CD14-positive monocyte (primary cell): Measurements from ENCODE around the gene HECTD4. TPM values are rescaled to one million over a fixed set of nuclear protein-coding genes. Genes with fewer than 3 reads are reported as not detected.
A peak's percentile ranks its signal among the peaks of the same experiment; 100 is the strongest.

Source experiments
- DNase-seq, 3 donors: peaks; one replicate each; pipeline ENCODE4 v3.0.0-alpha.2; 2011 to 2022
- H2AFZ ChIP-seq: 2 replicates; pipeline ENCODE4 v1.6.0; 2012; ENCODE audit warnings: mild to moderate bottlenecking, low read depth, low read length, inconsistent platforms; ENCODE audit not compliant: insufficient read depth, poor library complexity, severe bottlenecking
- H3K27ac ChIP-seq, 2 donors: 1 replicate in 1 of 2; 2 replicates in 1 of 2; pipeline ENCODE4 v1.5.1; 2012 to 2013; ENCODE audit warnings: low read length in 2 of 2, control low read depth in 1 of 2, inconsistent platforms in 1 of 2, low read depth in 1 of 2, mild to moderate bottlenecking in 1 of 2
- H3K27me3 ChIP-seq, 2 donors: one replicate each; pipeline versions ENCODE4 v1.6.0 to v1.6.1; 2011 to 2013; ENCODE audit warnings: low read length in 2 of 2; ENCODE audit not compliant: control insufficient read depth in 2 of 2, insufficient read depth in 2 of 2
- H3K36me3 ChIP-seq, 2 donors: replicated peaks in 1 of 2; 1 replicate in 1 of 2; 2 replicates in 1 of 2; pipeline versions ENCODE4 v1.5.1 to v1.6.1; 2012 to 2013; ENCODE audit warnings: low read length in 2 of 2, control low read depth in 1 of 2, inconsistent platforms in 1 of 2, mild to moderate bottlenecking in 1 of 2; ENCODE audit not compliant: insufficient read depth in 2 of 2, control insufficient read depth in 1 of 2
- H3K4me1 ChIP-seq, 2 donors: 1 replicate in 1 of 2; 2 replicates in 1 of 2; pipeline versions ENCODE4 v1.5.1 to v1.6.1; 2012 to 2013; ENCODE audit warnings: low read length in 2 of 2, control low read depth in 1 of 2, inconsistent platforms in 1 of 2, mild to moderate bottlenecking in 1 of 2, moderate library complexity in 1 of 2; ENCODE audit not compliant: insufficient read depth in 2 of 2, control insufficient read depth in 1 of 2
- H3K4me2 ChIP-seq: replicated peaks from 2 replicates; pipeline ENCODE3; 2012; ENCODE audit warnings: low read length, moderate library complexity, mild to moderate bottlenecking; ENCODE audit not compliant: poor library complexity, severe bottlenecking; ENCODE audit errors: extremely low read depth
- H3K4me3 ChIP-seq, 3 experiments: fragments of 200-600 bp in 1 of 3; sonication (generic) in 1 of 3; replicated peaks in 1 of 3; 1 replicate in 2 of 3; 2 replicates in 1 of 3; pipeline ENCODE4 v1.5.1; 2011 to 2013; ENCODE audit warnings: low read length in 3 of 3, mild to moderate bottlenecking in 3 of 3, control low read depth in 2 of 3, low read depth in 2 of 3, inconsistent platforms in 1 of 3, moderate library complexity in 1 of 3
- H3K79me2 ChIP-seq: 2 replicates; pipeline ENCODE4 v1.6.0; 2012; ENCODE audit warnings: mild to moderate bottlenecking, control low read depth, inconsistent platforms, low read length, moderate library complexity; ENCODE audit not compliant: insufficient read depth
- H3K9ac ChIP-seq: 2 replicates; pipeline ENCODE4 v1.6.0; 2017; ENCODE audit warnings: low read length, mild to moderate bottlenecking; ENCODE audit not compliant: insufficient read depth, poor library complexity, severe bottlenecking
- H3K9me3 ChIP-seq, 2 donors: replicated peaks in 1 of 2; 1 replicate in 1 of 2; 2 replicates in 1 of 2; pipeline versions ENCODE4 v1.5.1 to v1.6.1; 2012 to 2013; ENCODE audit warnings: low read length in 2 of 2, control low read depth in 1 of 2; ENCODE audit not compliant: control insufficient read depth in 1 of 2, insufficient read depth in 1 of 2
- H4K20me1 ChIP-seq: 2 replicates; pipeline ENCODE4 v1.6.0; 2012; ENCODE audit warnings: mild to moderate bottlenecking, low read length, control low read depth, moderate library complexity; ENCODE audit not compliant: insufficient read depth
- H3K27ac Mint-ChIP-seq, 7 donors: one replicate each; pipeline ENCODE4 v1.8.0; 2020; ENCODE audit warnings: mild to moderate bottlenecking in 7 of 7, mixed read lengths in 7 of 7, moderate library complexity in 6 of 7, inconsistent platforms in 2 of 7
- H3K27me3 Mint-ChIP-seq, 3 donors: one replicate each; pipeline ENCODE4 v1.8.0; 2021 to 2022; ENCODE audit warnings: low read depth in 3 of 3, mild to moderate bottlenecking in 3 of 3, mixed read lengths in 3 of 3, moderate library complexity in 3 of 3, inconsistent platforms in 1 of 3
- H3K36me3 Mint-ChIP-seq, 2 donors: one replicate each; pipeline ENCODE4 v1.8.0; 2020; ENCODE audit warnings: mixed read lengths in 2 of 2, inconsistent platforms in 1 of 2, mild to moderate bottlenecking in 1 of 2
- H3K4me1 Mint-ChIP-seq: one replicate; pipeline ENCODE4 v1.8.0; 2020; ENCODE audit warnings: mild to moderate bottlenecking, mixed read lengths
- H3K4me3 Mint-ChIP-seq, 2 donors: one replicate each; pipeline ENCODE4 v1.8.0; 2020; ENCODE audit warnings: mild to moderate bottlenecking in 2 of 2, mixed read lengths in 2 of 2, moderate library complexity in 1 of 2
- H3K9me3 Mint-ChIP-seq, 7 donors: one replicate each; pipeline ENCODE4 v1.8.0; 2020 to 2022; ENCODE audit warnings: mixed read lengths in 7 of 7, mild to moderate bottlenecking in 6 of 7, moderate library complexity in 6 of 7, inconsistent platforms in 2 of 7
- CTCF ChIP-seq: fragments of 200-600 bp; IDR thresholded peaks from one replicate; pipeline ENCODE4 v1.8.0; 2022; ENCODE audit warnings: antibody characterized with exemption, mild to moderate bottlenecking
- WGBS: methylation state at CpG from one replicate; pipeline ENCODE4 v1.1.5; 2013; ENCODE audit warnings: missing lambda C conversion rate; ENCODE audit not compliant: insufficient coverage; 5-methylcytosine and 5-hydroxymethylcytosine counted together
- intact Hi-C, 2 donors: fragments of 100-400 bp; cut with micrococcal nuclease; formaldehyde crosslinking; loops; one replicate each; pipeline versions ENCODE4 v1.15.0 to v1.15.1; 2023
- polyA plus RNA-seq, 3 donors: library from polyadenylated mRNA; depleted of rRNA in 1 of 3; unstranded in 2 of 3; stranded (reverse) in 1 of 3; fragments of 300-500 nt in 2 of 3; fragments of >200 nt in 1 of 3; fragmentation: Illumina TruSeq in 2 of 3; gene quantifications; 1 replicate in 2 of 3; 2 replicates in 1 of 3; pipeline ENCODE4 v1.2.3, GENCODE V29; 2012 to 2021

The HECTD4 gene
- polyA plus RNA-seq, 3 donors, result 0.73 to 18.3 (median 2.4) TPM

GRCh38 chr12:112374166-112374740 lies 8.0 kb downstream of the HECTD4 start:
- Histone ChIP-seq H3K79me2 (peaks cover 97% of the 10 kb centered on the region), H3K27me3 (no peaks in the 10 kb centered on the region), H2AFZ (no peak overlapping the region), H3K9ac (no peak overlapping the region), H3K36me3 (peaks cover 0 to 11% of the 10 kb centered on the region in 2 donors), H3K9me3 (no peaks in the 10 kb centered on the region), H3K4me1 (no peaks in the 10 kb centered on the region), H3K4me2 (no peak overlapping the region), H3K4me3 (no peak overlapping the region), H4K20me1 (peaks cover 79% of the 10 kb centered on the region), H3K27ac (no peak overlapping the region)
- Mint-ChIP-seq H3K36me3 (peaks cover 0 to 2% of the 10 kb centered on the region in 2 donors), H3K9me3 (peaks cover 0 to 2% (median 0%) of the 10 kb centered on the region in 7 donors), H3K27me3 (peaks cover 0 to 3% (median 2%) of the 10 kb centered on the region in 3 donors), H3K27ac (peak overlapping the region in 1 of 7 donors; percentile 39), H3K4me3 (no peak overlapping the region), H3K4me1 (peaks cover 4% of the 10 kb centered on the region)
- no peak for DNase-seq
- intact Hi-C loops, result no loop called here
- no peak for TF ChIP-seq CTCF
- WGBS, result 100% methylated on average over 1 of the region's 3 CpGs

- H3K4me3 ChIP-seq, result no peak overlapping the region
- H3K36me3 Mint-ChIP-seq, result peaks cover 0 to 2% of the 10 kb centered on the region in 2 donors
- peaks cover 97% of the 10 kb centered on the region for H3K79me2 ChIP-seq
- H2AFZ ChIP-seq, result no peak overlapping the region
- H3K4me1 Mint-ChIP-seq, result peaks cover 4% of the 10 kb centered on the region
- H3K27me3 Mint-ChIP-seq, result no peaks in the 10 kb centered on the region
- H3K9me3 ChIP-seq, result no peaks in the 10 kb centered on the region
- TF ChIP-seq CTCF, result no peak
- DNase-seq, result no peak
- 95% methylated on average over 3 of the region's 8 CpGs for WGBS
- H3K36me3 ChIP-seq, result peaks cover 0 to 11% of the 10 kb centered on the region in 2 donors
- intact Hi-C loops, result no loop called here
- H3K27ac Mint-ChIP-seq, result peak overlapping the region in 1 of 7 donors; percentile 0
- H3K9me3 Mint-ChIP-seq, result peaks cover 0 to 3% (median 0%) of the 10 kb centered on the region in 7 donors
- no peaks in the 10 kb centered on the region for H3K4me1 ChIP-seq
- H3K4me2 ChIP-seq, result no peak overlapping the region
- no peak overlapping the region for H3K27ac ChIP-seq
- no peak overlapping the region for H3K9ac ChIP-seq
- H3K27me3 ChIP-seq, result no peaks in the 10 kb centered on the region
- H4K20me1 ChIP-seq, result peaks cover 67% of the 10 kb centered on the region
- H3K4me3 Mint-ChIP-seq, result no peak overlapping the region
Measured at GRCh38 chr12:112370868-112371510, 11.2 kb downstream of the HECTD4 start.
